Smooth muscle cell (in vitro differentiated cells): Measurements from ENCODE around the gene ZNF830. TPM values are rescaled to one million over a fixed set of nuclear protein-coding genes. Genes with fewer than 3 reads are reported as not detected.
"Not testable (repeated sequence)": the region's sequence is repeated elsewhere in the genome, so short reads cannot be mapped to it uniquely, and the experiment has no call there.

Source experiments
- DNase-seq: peaks from one replicate; lab custom pipeline; 2025; ENCODE audit not compliant: unreplicated experiment; lab: John Stamatoyannopoulos, UW
- H2AFZ ChIP-seq: fragments of 200-600 bp; sonication (generic); 2 replicates; pipeline ENCODE4 v1.6.0; 2016; ENCODE audit warnings: antibody characterized with exemption, low read depth, mild to moderate bottlenecking
- H3F3A ChIP-seq: fragments of 200-600 bp; sonication (generic); 2 replicates; pipeline ENCODE4 v1.6.0; 2017; ENCODE audit warnings: antibody characterized with exemption, low read depth
- H3K27ac ChIP-seq: fragments of 200-600 bp; sonication (generic); 2 replicates; pipeline ENCODE4 v1.5.1; 2016; ENCODE audit warnings: low read depth, mild to moderate bottlenecking
- H3K27me3 ChIP-seq: fragments of 200-600 bp; sonication (generic); 2 replicates; pipeline ENCODE4 v1.6.1; 2016; ENCODE audit warnings: low read depth, mild to moderate bottlenecking
- H3K36me3 ChIP-seq: fragments of 200-600 bp; sonication (generic); 2 replicates; pipeline ENCODE4 v1.5.1; 2016; ENCODE audit warnings: low read depth
- H3K4me1 ChIP-seq: fragments of 200-600 bp; sonication (generic); 2 replicates; pipeline ENCODE4 v1.5.1; 2016; ENCODE audit warnings: low read depth
- H3K4me2 ChIP-seq: fragments of 200-600 bp; sonication (generic); 2 replicates; pipeline ENCODE4 v1.6.0; 2016; ENCODE audit warnings: mild to moderate bottlenecking
- H3K4me3 ChIP-seq: fragments of 200-600 bp; sonication (generic); 2 replicates; pipeline ENCODE4 v1.5.1; 2016; ENCODE audit warnings: mild to moderate bottlenecking
- H3K79me2 ChIP-seq: fragments of 200-600 bp; sonication (generic); 2 replicates; pipeline ENCODE4 v1.6.0; 2016; ENCODE audit warnings: low read depth, mild to moderate bottlenecking
- H3K9ac ChIP-seq: fragments of 200-600 bp; sonication (generic); 2 replicates; pipeline ENCODE4 v1.6.0; 2016; ENCODE audit warnings: low read depth
- H3K9me3 ChIP-seq: fragments of 200-600 bp; sonication (generic); replicated peaks from 2 replicates; pipeline ENCODE4 v1.5.1; 2016; ENCODE audit warnings: low read depth
- H4K20me1 ChIP-seq: fragments of 200-600 bp; sonication (generic); 2 replicates; pipeline ENCODE4 v1.6.0; 2016; ENCODE audit warnings: low read depth
- WGBS: methylation state at CpG from one replicate; pipeline ENCODE4 v1.1.7; 2016; ENCODE audit warnings: low lambda C conversion rate; 5-methylcytosine and 5-hydroxymethylcytosine counted together
- polyA plus RNA-seq: library from polyadenylated mRNA; unstranded; fragments of >200 nt; fragmentation: Nextera tagmentation; extraction: Ambion mirVana; gene quantifications from 2 replicates; pipeline ENCODE4 v1.2.1, GENCODE V29; 2016
- total RNA-seq: library from RNA; depleted of rRNA; stranded (reverse); fragments of >200 nt; gene quantifications from 2 replicates; pipeline ENCODE4 v1.2.3, GENCODE V29; 2014
- TF ChIP-seq, protein P1 (sequence below): fragments of 200-600 bp; sonication (generic); IDR thresholded peaks from 2 replicates; pipeline ENCODE4 v1.5.1; 2017; ENCODE audit warnings: borderline replicate concordance, mild to moderate bottlenecking, antibody characterized with exemption; ENCODE audit not compliant: insufficient read depth, poor library complexity, severe bottlenecking

ZNF830 gene
- total and polyA plus RNA-seq, 2 experiments from 2014 or later = 10.2 to 10.4 TPM

DNA sequence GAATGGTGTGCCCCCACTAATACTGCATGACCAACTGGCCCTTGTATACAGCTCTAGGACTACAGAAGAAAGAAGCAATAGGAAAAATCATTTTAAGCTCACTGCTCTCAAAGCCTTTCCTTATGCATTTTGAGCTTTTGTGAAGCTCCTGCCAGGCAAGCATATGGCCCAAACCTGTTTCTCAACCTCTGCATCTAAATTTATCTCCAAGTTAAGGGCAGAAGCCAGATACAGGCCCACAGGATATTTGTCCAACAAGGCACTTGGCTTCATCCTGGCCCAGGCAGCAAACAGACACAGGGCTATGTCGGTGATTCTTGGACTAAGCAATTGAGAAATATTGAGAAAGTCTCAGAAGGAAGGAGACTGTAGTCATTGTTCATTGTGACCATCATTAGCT, 44.0 kb upstream of the ZNF830 start:
- Histone ChIP-seq H3K9ac (no peak overlapping the region), H3K4me1 (no peaks in the 10 kb centered on the region), H3K4me3 (no peak overlapping the region), H3F3A (no peaks in the 10 kb centered on the region), H3K27me3 (no peaks in the 10 kb centered on the region), H3K79me2 (no peaks in the 10 kb centered on the region), H2AFZ (no peak overlapping the region), H3K9me3 (no peaks in the 10 kb centered on the region), H3K27ac (no peak overlapping the region), H4K20me1 (no peaks in the 10 kb centered on the region), H3K4me2 (no peak overlapping the region), H3K36me3 (no peaks in the 10 kb centered on the region)
- DNase-seq = no peak
- WGBS = 93% methylated on average over 1 of the region's 1 CpG
- TF ChIP-seq, protein P1, sequence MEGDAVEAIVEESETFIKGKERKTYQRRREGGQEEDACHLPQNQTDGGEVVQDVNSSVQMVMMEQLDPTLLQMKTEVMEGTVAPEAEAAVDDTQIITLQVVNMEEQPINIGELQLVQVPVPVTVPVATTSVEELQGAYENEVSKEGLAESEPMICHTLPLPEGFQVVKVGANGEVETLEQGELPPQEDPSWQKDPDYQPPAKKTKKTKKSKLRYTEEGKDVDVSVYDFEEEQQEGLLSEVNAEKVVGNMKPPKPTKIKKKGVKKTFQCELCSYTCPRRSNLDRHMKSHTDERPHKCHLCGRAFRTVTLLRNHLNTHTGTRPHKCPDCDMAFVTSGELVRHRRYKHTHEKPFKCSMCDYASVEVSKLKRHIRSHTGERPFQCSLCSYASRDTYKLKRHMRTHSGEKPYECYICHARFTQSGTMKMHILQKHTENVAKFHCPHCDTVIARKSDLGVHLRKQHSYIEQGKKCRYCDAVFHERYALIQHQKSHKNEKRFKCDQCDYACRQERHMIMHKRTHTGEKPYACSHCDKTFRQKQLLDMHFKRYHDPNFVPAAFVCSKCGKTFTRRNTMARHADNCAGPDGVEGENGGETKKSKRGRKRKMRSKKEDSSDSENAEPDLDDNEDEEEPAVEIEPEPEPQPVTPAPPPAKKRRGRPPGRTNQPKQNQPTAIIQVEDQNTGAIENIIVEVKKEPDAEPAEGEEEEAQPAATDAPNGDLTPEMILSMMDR = no peak

DNA sequence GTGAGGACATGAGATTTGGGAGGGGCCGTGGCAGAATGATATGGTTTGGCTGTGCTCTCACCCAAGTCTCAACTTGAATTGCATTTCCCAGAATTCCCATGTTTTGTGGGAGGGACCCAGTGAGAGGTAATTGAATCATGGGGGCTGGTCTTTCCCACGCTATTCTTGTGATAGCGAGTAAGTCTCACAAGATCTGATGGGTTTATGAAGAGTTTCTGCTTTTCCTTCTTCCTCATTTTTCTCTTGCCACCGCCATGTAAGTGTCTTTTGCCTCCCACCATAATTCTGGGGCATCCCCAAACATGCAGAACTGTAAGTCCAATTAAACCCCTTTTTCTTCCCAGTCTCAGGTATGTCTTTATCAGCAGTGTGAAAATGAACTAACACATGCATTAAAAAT, 40.7 kb upstream of the ZNF830 start:
- Histone ChIP-seq H3K4me2 (no peak overlapping the region), H3F3A (no peaks in the 10 kb centered on the region), H3K79me2 (no peaks in the 10 kb centered on the region), H3K36me3 (no peaks in the 10 kb centered on the region), H3K4me3 (no peak overlapping the region), H3K4me1 (no peaks in the 10 kb centered on the region), H2AFZ (no peak overlapping the region), H3K27ac (no peak overlapping the region), H3K9me3 (no peaks in the 10 kb centered on the region), H3K27me3 (no peaks in the 10 kb centered on the region), H4K20me1 (no peaks in the 10 kb centered on the region), H3K9ac (no peak overlapping the region)
- no peak for DNase-seq
- 86% methylated on average over 4 of the region's 4 CpGs for WGBS
- TF ChIP-seq, protein P1 = no peak

DNA sequence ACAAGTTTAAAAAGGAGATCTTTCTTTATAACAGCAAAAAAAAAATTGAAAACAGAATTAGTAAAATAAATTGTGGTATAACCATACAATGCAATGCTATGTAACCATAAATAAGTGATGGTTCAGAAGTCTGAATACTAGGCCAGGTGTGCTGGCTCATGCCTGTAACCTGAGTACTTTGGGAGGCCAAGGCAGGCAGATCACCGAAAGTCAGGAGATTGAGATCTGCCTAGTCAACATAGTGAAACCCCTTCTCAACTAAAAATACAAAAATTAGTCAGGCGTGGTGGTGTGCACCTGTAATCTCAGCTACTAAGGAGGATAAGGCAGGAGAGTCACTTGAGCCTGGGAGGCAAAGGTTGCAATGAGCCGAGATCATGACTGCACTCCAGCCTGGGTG, 34.7 kb upstream of the ZNF830 start:
- 87% methylated on average over 3 of the region's 3 CpGs for WGBS
- Histone ChIP-seq H4K20me1 (no peaks in the 10 kb centered on the region), H2AFZ (no peak overlapping the region), H3K4me2 (no peak overlapping the region), H3K4me3 (no peak overlapping the region), H3K27ac (no peak overlapping the region), H3K9ac (no peak overlapping the region), H3K36me3 (no peaks in the 10 kb centered on the region), H3K27me3 (peaks cover 8% of the 10 kb centered on the region), H3K9me3 (no peaks in the 10 kb centered on the region), H3K4me1 (no peaks in the 10 kb centered on the region), H3F3A (no peaks in the 10 kb centered on the region), H3K79me2 (no peaks in the 10 kb centered on the region)
- DNase-seq = no peak
- TF ChIP-seq, protein P1 = no peak

DNA sequence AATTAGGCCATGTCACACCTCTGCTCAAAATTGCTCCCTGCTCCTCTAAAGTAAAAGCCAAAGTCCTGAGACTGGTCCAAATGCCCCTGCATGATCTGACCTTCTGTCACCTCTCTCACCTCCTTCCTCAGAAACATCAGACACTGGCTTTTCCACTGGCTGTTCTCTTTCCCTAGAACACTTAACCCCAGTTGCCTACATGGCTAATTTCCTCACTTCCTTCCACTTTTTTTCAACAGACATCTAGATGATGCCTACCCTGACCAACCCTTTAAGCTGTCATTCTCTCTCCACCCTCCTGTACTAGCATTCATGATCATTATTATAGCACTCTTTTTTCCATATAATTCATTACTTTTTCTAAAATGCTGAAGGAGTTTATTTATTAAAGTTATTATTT, 31.1 kb upstream of the ZNF830 start:
- H3K4me2 ChIP-seq = no peak overlapping the region
- no peaks in the 10 kb centered on the region for H3K4me1 ChIP-seq
- no peaks in the 10 kb centered on the region for H4K20me1 ChIP-seq
- no peak overlapping the region for H3K27ac ChIP-seq
- no peak overlapping the region for H3K4me3 ChIP-seq
- no peak overlapping the region for H2AFZ ChIP-seq
- no peaks in the 10 kb centered on the region for H3F3A ChIP-seq
- H3K9me3 ChIP-seq = no peaks in the 10 kb centered on the region
- TF ChIP-seq, protein P1 = no peak
- no peaks in the 10 kb centered on the region for H3K79me2 ChIP-seq
- H3K36me3 ChIP-seq = no peaks in the 10 kb centered on the region
- no peak overlapping the region for H3K9ac ChIP-seq
- DNase-seq = no peak
- peaks cover 29% of the 10 kb centered on the region for H3K27me3 ChIP-seq

DNA sequence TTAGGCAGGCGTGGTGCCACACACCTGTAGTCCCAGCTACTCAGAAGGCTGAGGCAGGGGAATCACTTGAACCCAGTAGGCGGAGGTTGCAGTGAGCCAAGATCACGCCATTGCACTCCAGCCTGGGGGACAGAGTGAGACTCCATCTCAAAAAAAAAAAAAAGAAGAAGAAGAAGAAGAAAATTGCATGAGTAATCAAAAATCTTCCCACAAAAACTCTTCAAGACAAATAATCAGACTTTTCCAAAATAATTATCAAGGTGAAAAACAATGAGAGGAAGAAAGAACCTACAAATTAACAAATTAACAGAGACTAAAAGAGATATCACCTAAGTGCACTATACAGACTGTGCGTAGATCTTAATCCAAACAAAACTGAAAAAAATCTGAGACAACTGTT, 10.6 kb upstream of the ZNF830 start:
- WGBS = 93% methylated on average over 4 of the region's 4 CpGs
- not testable (repeated sequence) for H3K9ac ChIP-seq, H3K27ac ChIP-seq, H3K4me1 ChIP-seq, H3K4me3 ChIP-seq, H3K36me3 ChIP-seq, H3K4me2 ChIP-seq, H3K79me2 ChIP-seq, DNase-seq, H4K20me1 ChIP-seq, H3K9me3 ChIP-seq, H3F3A ChIP-seq, H2AFZ ChIP-seq
- H3K27me3 ChIP-seq = peaks cover 47% of the 10 kb centered on the region
